Measurements from ENCODE around the gene WWOX.

WWOX gene

DNA sequence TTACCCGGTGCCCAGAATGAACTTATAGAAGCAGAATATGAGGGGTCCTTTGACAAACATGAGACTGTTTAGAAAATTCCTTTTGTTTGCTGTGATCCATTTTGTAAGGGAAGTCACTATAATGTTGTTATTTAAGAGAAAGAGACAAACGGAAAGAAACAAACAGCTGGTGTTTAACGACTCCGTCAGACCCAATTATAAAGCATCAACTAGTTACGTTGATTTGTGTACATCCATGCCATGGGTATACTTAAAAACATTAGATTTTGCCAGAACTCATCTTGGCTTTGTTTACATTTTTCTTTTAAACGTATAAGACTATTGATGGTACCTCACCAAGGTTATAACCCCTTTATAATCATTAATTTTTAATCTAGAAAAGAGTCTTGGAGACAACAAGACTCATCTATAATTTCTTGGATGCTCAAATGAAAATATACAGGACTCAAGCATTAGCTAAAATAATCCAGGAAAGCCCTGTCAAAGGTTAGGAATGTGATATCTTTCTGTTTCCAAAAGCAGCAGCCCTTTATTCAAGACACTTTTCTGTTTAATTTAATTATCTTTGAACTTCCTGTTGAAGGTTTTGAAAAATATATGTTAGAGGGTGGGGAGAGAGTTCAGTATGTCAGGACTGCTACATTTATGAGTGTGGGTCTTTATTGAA, 331.7 kb downstream of the WWOX start:
- TF ChIP-seq, protein P1, sequence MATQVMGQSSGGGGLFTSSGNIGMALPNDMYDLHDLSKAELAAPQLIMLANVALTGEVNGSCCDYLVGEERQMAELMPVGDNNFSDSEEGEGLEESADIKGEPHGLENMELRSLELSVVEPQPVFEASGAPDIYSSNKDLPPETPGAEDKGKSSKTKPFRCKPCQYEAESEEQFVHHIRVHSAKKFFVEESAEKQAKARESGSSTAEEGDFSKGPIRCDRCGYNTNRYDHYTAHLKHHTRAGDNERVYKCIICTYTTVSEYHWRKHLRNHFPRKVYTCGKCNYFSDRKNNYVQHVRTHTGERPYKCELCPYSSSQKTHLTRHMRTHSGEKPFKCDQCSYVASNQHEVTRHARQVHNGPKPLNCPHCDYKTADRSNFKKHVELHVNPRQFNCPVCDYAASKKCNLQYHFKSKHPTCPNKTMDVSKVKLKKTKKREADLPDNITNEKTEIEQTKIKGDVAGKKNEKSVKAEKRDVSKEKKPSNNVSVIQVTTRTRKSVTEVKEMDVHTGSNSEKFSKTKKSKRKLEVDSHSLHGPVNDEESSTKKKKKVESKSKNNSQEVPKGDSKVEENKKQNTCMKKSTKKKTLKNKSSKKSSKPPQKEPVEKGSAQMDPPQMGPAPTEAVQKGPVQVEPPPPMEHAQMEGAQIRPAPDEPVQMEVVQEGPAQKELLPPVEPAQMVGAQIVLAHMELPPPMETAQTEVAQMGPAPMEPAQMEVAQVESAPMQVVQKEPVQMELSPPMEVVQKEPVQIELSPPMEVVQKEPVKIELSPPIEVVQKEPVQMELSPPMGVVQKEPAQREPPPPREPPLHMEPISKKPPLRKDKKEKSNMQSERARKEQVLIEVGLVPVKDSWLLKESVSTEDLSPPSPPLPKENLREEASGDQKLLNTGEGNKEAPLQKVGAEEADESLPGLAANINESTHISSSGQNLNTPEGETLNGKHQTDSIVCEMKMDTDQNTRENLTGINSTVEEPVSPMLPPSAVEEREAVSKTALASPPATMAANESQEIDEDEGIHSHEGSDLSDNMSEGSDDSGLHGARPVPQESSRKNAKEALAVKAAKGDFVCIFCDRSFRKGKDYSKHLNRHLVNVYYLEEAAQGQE (IDR thresholded peaks at IDR 0.05; ENCODE audit: insufficient read depth in 1 of 2, low read depth in 2 of 2, low read length in 2 of 2), result no peak

DNA sequence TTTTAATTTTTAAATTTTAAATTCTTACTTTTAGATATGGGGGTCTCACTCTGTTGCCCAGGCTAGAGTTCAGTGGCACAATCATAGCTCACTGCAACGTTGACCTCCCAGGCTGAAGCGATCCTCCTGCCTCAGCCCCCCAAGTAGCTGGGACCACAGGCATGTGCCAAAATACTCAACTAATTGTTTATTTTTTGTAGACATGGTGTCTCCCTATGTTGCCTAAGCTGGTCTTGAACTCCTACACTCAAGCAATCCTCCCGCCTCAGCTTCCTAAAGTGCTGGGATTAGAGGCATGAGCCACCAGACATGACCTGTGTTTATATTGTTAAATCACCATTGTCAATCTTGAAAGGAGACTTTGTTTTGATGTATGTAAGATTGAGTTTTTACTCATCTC, 332.2 kb downstream of the WWOX start:
- TF ChIP-seq FOXP2 (optimal IDR thresholded peaks at IDR 0.05; ENCODE audit: borderline replicate concordance, extremely low read depth, extremely low read length, insufficient read depth) (no peak), TAF1 (IDR thresholded peaks at IDR 0.05; ENCODE audit: borderline replicate concordance, insufficient read depth, low read length) (no peak)

DNA sequence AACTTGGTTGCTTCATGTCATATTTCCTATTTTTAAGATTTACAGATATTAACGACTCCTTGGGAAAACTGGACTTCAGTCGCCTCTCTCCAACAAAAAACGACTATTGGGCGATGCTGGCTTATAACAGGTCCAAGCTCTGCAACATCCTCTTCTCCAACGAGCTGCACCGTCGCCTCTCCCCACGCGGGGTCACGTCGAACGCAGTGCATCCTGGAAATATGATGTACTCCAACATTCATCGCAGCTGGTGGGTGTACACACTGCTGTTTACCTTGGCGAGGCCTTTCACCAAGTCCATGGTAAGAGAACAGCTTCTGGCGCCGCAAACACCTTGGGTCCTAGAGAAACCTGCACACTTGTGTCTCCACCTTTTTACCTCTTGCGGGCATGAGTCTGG, 333.0 kb downstream of the WWOX start:
- TF ChIP-seq, protein P1 (IDR thresholded peaks at IDR 0.05; ENCODE audit: insufficient read depth in 1 of 2, low read depth in 2 of 2, low read length in 2 of 2), result no peak
- TF ChIP-seq SIN3A (IDR thresholded peaks at IDR 0.05; ENCODE audit: borderline replicate concordance, insufficient read depth, low read length) (no peak), FOXP2 (optimal IDR thresholded peaks at IDR 0.05; ENCODE audit: borderline replicate concordance, extremely low read depth, extremely low read length, insufficient read depth) (no peak), TAF1 (IDR thresholded peaks at IDR 0.05; ENCODE audit: borderline replicate concordance, insufficient read depth, low read length) (no peak), POLR2AphosphoS5 (IDR thresholded peaks at IDR 0.05; ENCODE audit: low read depth, low read length) (no peak)

DNA sequence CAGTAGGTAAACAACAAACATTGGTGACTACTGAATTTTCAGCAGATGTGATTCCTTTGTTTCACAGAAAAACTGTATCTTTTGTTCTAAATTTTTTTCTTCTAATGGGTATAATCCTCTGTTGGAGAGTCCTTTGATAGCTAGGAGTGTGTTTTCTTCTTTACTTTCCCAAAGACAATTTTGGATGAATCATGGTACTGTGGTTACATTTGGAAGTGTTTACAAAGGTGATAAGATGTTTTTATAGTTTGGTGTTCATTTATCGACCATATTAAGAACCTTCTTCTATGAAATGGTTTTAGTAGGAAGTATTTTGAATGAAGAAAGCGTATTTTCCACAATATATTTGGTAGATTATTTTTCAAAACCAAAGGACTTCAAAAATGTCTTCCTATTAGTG, 333.7 kb downstream of the WWOX start:
- TF ChIP-seq TAF1 (IDR thresholded peaks at IDR 0.05; ENCODE audit: borderline replicate concordance, insufficient read depth, low read length) (no peak), SIN3A (IDR thresholded peaks at IDR 0.05; ENCODE audit: borderline replicate concordance, insufficient read depth, low read length) (no peak)

DNA sequence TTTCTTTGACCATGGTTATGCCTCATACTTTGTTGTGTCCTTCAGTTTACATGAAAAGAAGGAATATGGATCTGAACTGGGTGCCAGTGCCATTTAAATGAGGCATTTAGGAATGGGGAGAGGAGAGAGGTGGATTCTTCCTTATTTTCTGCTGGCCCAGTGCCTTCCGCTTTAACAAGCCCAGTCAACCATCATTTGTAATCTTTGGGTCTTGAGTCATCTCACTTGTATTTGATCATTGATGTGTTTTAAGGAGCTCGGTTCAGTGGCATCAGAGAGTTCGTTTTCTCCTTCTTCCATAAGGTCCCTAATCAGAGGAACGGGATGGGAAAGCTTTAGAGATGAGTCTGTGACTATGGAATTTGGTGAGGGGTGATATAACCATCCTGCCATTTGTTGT, 334.9 kb downstream of the WWOX start:
- TF ChIP-seq TAF1 (IDR thresholded peaks at IDR 0.05; ENCODE audit: borderline replicate concordance, insufficient read depth, low read length), result no peak
- TF ChIP-seq, protein P1 (IDR thresholded peaks at IDR 0.05; ENCODE audit: insufficient read depth in 1 of 2, low read depth in 2 of 2, low read length in 2 of 2), result no peak
- TF ChIP-seq SIN3A (IDR thresholded peaks at IDR 0.05; ENCODE audit: borderline replicate concordance, insufficient read depth, low read length), result no peak
- no peak for TF ChIP-seq FOXP2 (optimal IDR thresholded peaks at IDR 0.05; ENCODE audit: borderline replicate concordance, extremely low read depth, extremely low read length, insufficient read depth)

DNA sequence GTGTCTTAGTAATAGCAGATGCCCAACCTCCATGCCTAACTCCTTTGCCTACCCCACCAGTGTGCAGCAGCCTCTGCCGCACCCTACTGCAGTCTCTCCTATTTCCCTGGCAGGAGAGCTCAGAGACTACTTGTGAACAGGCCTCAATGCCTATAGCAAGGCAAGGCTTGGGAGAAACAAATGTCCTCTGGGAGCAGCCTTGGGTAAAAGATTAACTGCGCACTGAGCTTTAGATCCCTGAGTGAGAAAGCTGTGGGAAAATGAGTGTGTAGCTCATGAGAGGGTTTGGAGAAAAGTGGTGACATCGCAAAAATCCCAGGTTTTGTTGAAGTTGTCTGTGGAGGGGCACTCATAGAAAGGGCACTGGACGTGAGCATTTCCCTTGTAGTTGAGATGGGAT, 335.8 kb downstream of the WWOX start:
- TF ChIP-seq, protein P1 (IDR thresholded peaks at IDR 0.05; ENCODE audit: insufficient read depth in 1 of 2, low read depth in 2 of 2, low read length in 2 of 2), result no peak
- no peak for TF ChIP-seq POLR2AphosphoS5 (IDR thresholded peaks at IDR 0.05; ENCODE audit: low read depth, low read length)
- TF ChIP-seq FOXP2 (optimal IDR thresholded peaks at IDR 0.05; ENCODE audit: borderline replicate concordance, extremely low read depth, extremely low read length, insufficient read depth), result no peak
- no peak for TF ChIP-seq TAF1 (IDR thresholded peaks at IDR 0.05; ENCODE audit: borderline replicate concordance, insufficient read depth, low read length)
- TF ChIP-seq SIN3A (IDR thresholded peaks at IDR 0.05; ENCODE audit: borderline replicate concordance, insufficient read depth, low read length), result no peak
